Measurements from ENCODE around the gene FLYWCH2.
A peak's percentile ranks its signal among the peaks of the same experiment; 100 is the strongest.
"Not testable (repeated sequence)": the region's sequence is repeated elsewhere in the genome, so short reads cannot be mapped to it uniquely, and the experiment has no call there.

Gene FLYWCH2

DNA sequence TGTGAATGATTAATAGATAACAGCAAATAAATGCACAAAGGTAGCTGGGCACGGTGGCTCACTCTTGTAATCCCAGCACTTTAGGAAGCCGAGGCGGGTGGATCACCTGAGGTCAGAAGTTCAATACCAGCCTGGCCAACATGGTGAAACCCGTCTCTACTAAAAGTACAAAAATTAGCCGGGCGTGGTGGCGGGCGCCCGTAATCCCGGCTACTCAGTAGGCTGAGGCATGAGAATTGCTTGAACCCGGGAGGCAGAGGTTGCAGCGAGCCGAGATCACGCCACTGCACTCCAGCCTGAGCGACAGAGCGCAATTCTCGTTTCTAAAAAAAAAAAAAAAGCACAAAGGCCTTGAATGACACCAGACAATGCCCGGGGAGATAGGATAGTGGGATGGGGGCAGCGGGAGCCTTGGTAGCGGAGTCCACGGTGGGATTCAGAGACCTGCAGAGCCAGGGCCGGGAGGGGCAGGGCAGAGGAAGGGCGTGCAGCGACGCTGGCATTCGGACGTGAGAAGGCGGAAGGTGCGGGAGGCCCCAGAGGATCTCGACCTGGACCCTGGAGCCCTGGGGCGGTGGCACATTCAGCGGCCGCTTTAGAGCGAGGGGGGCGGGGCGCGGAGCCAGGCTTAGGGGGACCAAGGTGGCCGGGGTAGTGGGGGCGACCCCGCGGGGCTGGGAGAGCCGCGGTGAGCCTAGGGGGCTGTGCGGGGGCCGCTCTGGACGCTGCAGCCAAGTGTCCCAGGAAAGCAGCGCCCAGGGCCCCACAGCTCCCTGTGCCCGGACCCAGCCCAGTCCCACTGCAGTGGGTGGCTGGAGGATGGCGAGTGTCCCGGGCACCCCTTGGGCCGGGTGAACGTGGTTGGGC, 999 bp upstream of the FLYWCH2 start:
- DNase-seq (ENCODE audit: low read depth in 3 of 3): no peak

DNA sequence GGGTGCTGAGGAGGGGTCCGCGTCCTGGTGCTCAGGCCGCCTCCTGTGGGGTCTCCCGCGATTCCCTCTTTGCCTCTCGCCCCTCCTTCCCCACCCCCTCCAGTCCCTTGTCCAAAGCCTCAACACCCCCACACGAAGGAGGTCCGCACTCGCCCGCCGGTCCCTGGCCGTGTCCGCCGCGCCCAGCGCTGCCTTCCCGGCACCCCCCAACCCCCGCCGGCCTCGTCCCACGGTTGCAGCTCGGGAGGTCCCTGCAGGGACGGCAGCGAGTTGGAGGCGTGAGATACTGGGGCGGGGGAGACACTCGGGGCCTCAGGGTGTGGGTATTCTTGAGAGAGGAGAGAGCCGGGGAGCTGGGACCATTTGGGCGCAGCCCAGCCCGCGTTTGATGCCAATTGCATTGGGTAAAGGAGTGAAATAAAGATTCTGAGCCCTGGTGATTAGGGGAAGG, 468 bp downstream of the FLYWCH2 start:
- DNase-seq (ENCODE audit: low read depth in 3 of 3): peak in 1 of 3 experiments; percentile 9

DNA sequence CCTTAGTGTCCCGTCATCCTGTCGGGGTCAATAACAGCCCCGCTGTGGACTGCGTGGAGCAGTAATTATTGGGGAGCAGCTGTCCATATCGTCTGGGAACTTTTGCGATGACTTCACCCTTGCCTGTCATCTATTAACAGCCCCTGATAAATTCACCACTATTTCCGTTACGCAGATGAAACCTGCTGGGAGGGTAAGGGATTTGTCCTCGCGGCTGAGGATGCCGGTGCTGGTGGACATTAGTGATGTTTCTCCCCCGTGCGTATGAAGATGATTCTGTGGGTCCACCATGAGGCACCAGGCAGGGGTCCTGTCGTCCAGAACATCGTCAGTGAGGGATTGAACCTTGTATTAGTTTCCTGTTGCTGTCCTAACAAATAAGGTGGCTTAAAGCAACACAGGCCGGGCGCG, 1.0 kb downstream of the FLYWCH2 start:
- DNase-seq (ENCODE audit: low read depth in 3 of 3): no peak

DNA sequence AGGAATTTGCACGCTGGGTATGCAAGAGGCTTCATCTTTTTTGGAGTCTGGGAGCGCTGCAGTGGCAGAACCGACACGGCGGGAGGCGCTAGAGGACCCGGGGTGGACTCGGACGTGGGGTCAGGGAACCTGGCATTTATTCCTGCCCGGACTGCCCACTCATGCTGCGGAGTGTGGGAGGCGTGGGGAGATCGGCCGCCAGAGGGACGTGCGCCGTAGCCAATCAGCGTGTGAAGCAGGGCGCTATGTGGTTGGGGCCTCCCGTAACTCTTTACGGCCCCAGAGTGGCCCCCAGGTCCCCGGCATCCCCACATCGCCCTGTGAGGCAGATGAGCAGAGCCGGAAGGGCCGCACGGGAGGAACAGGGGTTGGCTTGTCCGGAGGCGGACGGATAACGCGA, 11.2 kb downstream of the FLYWCH2 start:
- no peak for DNase-seq (ENCODE audit: low read depth in 3 of 3)

DNA sequence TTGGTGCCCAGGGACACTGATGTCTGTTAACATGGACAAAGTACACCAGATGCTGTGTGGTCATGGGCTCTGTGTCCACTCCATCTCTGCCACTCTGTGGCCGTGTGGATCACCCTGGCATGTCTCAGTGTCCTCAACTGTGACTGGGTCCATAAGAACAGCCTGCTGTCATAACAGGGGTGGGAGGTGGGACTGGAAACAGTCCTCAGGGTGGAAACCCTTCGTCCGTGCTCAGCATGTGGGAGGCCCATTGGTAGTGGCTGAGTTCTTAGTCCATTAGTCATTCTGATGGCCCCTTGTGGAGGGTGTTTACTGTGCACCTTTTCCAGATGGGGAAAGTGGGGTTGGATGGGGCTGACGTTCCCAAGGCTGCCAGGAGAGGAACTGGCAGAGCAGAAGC, 12.8 kb downstream of the FLYWCH2 start:
- DNase-seq (ENCODE audit: low read depth in 3 of 3): no peak

DNA sequence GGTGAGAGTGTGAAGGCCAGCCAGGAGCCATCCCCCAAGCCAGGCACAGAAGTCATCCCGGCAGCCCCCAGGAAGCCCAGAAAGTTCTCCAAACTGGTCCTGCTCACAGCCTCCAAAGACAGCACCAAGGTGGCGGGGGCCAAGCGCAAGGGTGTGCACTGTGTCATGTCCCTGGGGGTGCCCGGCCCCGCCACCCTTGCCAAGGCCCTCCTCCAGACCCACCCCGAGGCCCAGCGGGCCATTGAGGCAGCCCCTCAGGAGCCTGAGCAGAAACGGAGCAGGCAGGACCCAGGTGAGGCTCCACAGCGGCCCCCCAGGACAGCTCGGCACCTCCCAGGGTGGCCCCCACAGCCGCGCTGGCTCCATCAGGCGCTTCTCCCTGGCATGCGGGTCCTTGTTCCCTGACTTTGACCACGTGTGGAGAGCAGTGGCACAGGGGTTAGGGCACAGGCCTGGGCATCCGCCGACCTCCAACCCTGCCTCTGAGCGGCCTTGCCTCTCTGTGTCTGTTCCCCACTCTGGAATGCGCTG, 13.5 kb downstream of the FLYWCH2 start:
- no peak for DNase-seq (ENCODE audit: low read depth in 3 of 3)

DNA sequence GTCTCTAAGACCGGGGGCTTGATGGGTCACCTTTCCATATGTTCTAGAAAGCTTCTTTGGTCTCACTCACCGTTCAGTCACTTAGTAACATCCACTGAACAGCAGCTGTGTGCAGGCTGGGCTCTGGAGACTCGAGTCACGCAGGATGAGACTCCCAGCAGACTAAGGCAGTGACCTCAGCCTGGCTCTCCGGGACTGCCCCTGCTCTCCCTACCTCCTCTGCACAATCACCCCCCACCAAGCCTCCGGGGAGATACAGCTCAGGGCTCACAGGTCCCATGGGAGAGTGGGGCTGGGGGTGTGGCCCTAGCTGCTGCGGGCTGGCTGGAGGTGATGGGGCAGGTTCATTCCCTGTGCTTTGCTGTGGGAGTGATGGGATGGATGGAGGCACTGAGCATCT, 14.1 kb downstream of the FLYWCH2 start:
- DNase-seq (ENCODE audit: low read depth in 3 of 3): no peak

DNA sequence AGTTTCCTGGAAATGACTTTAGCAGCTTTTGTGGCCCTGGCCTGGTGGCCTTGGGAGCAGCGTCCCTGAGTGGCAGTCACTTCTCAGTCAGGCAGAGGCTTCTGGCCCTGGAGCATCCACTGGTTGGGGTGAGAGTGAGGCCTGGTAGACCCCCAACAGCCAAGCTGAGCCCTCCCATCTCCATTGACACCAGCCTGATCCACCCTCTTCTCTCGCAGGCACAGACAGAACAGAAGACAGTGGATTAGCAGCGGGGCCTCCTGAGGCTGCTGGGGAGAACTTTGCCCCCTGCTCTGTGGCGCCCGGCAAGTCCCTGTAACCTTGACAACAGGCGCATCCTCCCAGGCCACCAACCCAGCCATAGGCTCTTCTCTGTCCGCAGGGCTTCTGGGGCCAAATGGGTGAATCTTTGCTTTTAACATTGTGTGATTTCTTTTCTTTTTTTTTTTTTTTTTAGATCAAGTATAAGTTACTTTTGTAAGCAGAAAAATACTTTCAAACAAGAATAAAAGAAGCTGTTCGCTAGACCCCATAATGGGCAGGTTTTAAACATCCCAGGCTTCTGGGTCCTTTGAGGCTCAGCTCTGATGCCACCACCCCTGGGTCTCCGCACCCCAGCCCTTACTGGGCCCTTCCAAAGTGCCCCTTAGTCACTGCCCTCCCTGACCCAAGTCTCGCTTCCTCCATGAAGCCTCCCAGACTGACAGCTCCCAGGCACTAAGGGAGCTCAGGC, 16.0 kb downstream of the FLYWCH2 start:
- DNase-seq (ENCODE audit: low read depth in 3 of 3): no peak

DNA sequence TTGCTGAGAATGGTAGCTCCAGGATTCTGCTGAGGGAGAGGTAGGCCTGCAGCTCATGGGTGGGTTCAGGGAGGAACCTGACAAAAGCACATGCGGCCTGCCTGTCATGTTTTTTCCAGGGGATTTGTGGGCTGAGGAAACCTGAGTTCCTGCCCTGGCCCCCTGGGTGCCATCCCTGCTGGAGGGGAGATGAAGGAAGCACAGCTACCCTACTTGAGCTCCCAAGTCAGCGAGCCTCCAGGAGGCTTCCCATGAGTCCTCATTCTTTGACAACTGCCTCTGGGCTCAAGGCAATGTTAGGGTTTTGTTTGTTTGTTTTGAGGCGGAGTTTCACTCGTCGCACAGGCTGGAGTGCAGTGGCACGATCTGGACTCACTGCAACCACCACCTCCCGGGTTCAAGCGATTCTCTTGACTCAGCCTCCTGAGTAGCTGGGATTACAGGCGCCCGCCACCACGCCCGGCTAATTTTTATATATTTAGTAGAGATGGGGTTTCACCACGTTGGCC, 16.6 kb downstream of the FLYWCH2 start:
- DNase-seq (ENCODE audit: low read depth in 3 of 3): no peak

DNA sequence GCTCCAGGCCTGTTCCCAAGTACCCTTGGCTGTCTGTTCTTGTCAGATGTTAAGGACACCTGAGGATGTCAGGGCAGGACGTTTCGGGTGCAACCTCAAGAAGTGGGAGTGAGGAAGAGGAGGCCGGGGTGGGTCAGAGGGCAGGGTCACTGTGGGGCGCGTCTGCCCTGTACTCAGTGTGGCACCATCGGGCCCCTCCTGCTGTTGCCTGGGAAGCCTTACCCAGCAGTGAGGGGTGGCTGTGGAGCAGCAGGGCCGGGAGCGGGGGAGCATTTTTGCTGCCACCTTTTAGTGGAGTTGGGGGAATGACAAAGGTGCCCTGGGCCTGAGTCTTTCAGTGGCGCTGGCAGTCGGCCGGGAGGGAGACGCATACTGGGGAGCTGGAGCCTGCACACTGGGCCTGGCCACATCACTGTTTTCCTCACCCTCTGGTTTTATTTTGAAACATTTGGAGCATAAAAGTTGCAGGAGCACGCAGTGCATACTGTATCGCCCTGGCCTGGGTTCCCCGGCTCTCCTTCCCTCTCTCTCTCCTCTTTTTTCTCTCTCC, 17.6 kb downstream of the FLYWCH2 start:
- no peak for DNase-seq (ENCODE audit: low read depth in 3 of 3)

DNA sequence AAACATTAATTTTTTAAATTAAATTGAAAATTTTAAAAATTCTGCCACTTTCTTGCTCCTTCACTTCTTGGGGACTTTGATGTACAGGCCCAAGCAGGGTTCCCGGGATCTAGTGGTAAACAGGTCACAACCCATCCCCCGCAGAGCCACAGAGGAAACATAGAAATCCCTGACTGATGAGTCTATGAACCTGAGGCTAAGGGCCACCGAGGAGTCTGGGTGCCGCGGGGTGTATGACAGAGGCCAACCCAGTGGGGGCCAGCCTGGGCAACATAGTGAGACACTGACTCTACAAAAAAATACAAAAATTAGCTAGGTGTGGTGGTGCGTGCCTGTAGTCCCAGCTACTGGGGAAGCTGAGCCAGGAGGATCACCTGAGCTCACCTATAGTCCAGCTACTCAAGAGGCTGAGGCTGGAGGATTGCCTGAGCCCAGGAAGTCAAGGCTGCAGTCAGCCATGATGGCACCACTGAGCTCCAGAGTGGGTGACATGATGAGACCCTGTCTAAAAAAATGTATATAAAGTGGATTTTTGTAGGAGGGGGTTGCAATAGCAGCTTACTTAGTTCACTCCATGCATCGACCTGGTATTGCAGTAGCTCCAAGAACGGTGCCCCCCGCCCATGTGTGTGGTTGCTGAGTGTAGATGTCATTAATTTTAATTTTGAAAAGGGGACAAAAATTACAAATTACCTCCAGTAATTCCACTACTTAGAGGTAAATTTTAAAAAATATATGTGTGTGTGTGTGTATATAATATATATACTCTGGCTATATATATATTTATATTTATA, 19.5 kb downstream of the FLYWCH2 start:
- DNase-seq (ENCODE audit: low read depth in 3 of 3): no peak

DNA sequence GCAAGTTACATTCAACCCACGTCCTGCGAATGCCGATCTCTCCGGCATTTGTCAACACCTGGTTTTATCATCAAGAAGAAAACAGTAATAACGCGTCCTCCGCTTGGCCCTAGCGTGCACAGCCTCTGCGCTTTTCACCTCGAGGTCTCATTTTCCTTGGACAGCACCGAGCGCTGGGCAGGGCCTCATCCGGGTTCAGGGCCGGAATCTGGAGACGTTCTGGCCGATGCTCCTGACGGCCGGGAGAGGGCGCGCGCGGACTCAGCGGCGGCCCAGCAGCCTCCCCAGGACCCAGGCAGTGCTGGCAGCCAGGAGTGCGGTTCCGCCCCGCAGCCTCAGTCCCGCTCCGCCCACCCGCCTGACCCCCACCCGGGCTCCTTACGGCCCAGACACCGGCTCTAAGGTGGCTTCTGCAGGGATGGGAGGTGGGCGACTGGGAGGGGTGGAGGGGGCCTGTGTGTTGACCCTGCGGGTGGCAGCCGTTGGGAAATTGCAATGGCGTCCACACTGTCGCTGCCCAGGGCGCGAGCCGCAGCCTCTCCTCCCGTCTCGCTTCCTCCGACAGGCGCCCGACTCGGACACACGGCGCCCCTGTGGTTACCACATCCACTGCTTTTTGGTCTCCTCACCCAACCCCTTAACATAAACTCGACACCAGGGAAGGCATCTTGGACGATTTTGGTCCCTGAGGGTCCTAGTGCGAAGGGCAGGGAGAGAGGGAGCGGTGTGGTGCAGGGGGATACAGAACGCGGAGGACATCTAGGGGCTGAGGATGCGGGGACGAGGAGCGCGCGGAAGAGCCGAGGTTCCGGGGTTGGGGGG, 21.3 kb downstream of the FLYWCH2 start:
- peak; percentile 45 to 64 (median 53) for DNase-seq (ENCODE audit: low read depth in 3 of 3)

DNA sequence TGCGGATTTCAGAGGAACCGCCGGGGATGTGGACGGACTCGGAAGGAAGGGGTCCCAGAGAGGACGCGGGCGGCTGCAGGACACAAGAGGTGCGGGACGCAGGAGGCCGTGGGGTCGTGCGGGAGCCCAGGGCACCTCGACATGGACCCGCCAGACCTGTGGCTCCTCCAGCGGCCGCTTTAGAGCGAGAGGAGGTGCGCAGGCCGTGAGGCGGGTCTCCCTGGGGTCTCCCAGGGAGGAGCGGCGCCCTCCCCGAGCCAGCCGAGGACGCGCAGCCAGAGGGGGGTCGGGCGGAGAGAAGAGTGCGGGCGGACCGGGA, 21.9 kb downstream of the FLYWCH2 start:
- no peak for DNase-seq (ENCODE audit: low read depth in 3 of 3)

DNA sequence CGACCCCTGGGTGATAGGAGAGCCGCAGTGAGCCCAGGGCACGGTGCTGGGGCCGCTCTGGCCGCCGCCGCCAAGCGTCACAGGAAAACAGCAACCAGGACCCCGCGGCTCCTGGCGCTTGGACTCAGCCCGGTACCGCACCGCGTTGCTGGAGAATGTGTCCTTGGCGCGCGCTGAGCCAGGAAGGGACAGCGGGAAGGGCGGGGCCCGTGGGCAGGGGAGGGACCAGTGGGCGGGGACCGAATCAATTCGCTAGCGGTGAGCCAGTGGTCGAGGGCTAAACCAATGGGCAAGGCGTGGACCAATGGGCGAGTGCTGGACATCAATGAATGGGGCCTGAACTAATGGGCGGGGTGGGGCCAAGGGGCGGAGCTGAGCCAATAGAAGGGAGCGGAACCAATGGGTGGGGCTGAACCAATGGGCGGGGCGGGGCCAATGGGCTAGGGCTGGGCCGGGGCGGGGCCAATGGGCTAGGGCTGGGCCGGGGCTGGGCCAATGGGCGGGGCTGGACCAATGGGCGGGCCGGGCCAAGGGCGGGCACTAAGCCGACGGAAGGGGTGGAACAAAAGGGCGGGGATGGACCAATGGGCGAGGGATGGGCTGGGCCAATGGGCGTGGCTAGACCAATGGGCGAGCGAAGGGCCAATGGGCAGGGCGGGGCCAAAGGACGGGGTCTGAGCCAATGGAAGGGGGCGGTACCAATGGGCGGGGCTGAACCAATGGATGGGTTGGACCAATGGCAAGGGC, 22.4 kb downstream of the FLYWCH2 start:
- peak; percentile 72 to 77 (median 76) for DNase-seq (ENCODE audit: low read depth in 3 of 3)

DNA sequence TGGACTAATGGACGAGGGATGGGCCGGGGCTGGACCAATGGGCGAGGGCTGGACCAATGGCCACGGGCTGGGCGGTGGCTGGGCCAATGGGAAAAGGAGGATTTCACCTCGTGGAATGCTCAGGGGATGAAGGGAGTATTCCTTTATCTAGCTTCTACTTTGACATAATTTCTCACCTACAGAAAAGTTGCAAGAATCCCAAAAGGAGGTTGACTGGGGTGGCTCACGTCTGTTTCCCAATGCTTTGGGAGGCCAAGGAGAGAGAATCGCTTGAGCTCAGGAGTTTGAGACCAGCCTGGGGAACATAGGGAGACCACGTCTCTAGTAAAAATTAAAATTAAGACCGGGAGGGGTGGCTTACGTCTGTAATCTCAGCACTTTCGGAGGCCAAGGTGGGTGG, 23.0 kb downstream of the FLYWCH2 start:
- no peak for DNase-seq (ENCODE audit: low read depth in 3 of 3)

DNA sequence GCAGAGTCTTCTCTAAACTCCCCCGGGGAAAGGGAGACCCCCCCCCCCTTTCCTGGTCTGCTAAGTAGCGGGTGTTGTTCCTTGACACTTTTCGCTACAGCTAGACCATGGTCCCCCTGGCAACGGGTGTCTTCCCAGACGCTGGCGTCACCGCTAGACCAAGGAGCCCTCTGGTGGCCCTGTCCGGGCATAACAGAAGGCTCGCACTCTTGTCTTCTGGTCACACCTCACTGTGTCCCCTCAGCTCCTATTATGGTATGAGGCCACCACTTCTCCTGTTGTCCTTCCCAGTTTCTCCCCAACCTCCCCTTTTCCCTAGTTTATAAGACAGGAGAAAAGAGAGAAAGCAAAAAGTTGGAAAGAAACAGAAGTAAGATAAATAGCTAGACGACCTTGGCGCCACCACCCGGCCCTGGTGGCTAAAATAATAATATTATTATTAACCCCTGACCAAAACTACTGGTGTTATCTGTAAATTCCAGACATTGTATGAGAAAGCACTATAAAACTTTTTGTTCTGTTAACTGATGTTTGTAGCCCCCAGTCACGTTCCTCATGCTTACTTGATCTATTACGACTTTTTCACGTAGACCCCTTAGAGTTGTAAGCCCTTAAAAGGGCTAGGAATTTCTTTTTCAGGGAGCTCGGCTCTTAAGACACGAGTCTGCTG, 24.2 kb downstream of the FLYWCH2 start:
- DNase-seq (ENCODE audit: low read depth in 3 of 3): not testable (repeated sequence)

DNA sequence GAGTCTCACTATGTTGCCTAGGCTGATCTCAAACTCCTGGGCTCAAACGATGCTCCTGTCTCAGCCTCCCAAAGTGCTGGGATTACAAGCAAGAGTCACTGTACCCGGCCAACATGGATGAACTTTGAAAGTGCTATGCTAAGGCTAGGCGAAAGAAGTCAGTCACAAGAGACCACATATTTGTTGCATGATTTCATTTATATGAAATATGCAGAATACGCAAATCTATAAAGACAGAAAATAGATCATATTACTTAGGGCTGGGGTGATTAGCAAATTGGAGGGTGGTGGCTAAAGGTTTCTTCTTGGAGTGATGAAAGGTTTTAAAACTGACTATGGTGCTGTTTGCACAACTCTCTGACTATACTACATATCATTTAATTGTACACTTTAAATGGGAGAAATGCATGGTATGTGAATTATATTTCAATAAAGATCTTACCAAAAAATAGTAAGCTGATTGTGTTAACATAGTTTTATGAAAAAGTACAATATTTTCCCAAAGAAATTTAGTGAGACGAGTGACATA, 27.5 kb downstream of the FLYWCH2 start:
- DNase-seq (ENCODE audit: low read depth in 3 of 3): no peak

DNA sequence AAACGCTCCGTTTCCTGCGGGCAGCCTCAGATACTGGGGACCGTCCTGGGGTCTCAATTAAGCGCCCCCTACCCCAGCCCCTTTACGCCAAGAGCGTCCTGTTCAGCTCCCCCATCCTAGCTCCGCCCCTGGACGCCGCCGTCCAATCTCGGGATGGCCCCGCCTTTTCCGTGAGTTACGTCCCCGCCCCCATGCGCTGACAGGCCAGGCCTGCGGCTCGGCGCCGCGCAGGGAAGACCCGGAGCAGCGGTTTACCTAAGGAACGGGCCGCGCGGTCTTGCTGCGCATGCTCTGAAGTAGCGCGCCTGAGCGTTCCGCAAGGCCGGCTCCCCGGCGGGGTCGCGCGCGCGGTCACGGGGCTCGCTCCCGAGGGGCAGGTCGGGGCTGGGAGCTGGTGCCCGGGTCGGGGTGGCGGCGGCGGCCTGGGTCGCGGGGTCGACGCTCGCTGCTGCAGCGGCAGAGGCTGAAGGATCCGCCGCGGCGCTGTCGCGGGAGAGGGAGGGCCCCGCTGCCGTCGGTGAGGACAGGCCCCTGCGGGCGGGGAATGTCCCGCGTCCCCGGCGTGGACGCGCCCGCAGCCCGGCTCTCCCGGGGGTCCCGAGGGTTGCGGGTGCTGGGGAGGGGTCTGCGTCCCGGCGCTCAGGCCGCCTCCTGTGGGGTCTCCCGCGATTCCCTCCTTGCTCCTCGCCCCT, 28.8 kb downstream of the FLYWCH2 start, which contains the start of gene FLYWCH1:
Gene FLYWCH1, plus strand, starts transcription at position 294 of the 692 bp plus-strand sequence. CDS start 17,755 bp downstream, outside the sequence.
- DNase-seq (ENCODE audit: low read depth in 3 of 3): peak; percentile 98 to 99 (median 98)
